Gastrocnemius medialis (tissue), 4 donors: Measurements from ENCODE around the gene HES5.

ENCODE experiments used
- POLR2A ChIP-seq, 2 donors: fragments of 450-650 bp; IDR thresholded peaks; one replicate each; pipeline ENCODE4 v1.6.1; 2017; ENCODE audit warnings: antibody characterized with exemption in 2 of 2, mild to moderate bottlenecking in 2 of 2, moderate library complexity in 2 of 2
- TF ChIP-seq, protein P1 (sequence below), 5 experiments: fragments of 450-650 bp in 3 of 5; fragments of 200-600 bp in 2 of 5; sonication (generic) in 2 of 5; IDR thresholded peaks in 4 of 5; conservative IDR thresholded peaks in 1 of 5; 1 replicate in 4 of 5; 2 replicates in 1 of 5; pipeline ENCODE4 v1.5.1; 2016 to 2019; ENCODE audit warnings: antibody characterized with exemption in 5 of 5, mild to moderate bottlenecking in 3 of 5, moderate library complexity in 3 of 5

DNA sequence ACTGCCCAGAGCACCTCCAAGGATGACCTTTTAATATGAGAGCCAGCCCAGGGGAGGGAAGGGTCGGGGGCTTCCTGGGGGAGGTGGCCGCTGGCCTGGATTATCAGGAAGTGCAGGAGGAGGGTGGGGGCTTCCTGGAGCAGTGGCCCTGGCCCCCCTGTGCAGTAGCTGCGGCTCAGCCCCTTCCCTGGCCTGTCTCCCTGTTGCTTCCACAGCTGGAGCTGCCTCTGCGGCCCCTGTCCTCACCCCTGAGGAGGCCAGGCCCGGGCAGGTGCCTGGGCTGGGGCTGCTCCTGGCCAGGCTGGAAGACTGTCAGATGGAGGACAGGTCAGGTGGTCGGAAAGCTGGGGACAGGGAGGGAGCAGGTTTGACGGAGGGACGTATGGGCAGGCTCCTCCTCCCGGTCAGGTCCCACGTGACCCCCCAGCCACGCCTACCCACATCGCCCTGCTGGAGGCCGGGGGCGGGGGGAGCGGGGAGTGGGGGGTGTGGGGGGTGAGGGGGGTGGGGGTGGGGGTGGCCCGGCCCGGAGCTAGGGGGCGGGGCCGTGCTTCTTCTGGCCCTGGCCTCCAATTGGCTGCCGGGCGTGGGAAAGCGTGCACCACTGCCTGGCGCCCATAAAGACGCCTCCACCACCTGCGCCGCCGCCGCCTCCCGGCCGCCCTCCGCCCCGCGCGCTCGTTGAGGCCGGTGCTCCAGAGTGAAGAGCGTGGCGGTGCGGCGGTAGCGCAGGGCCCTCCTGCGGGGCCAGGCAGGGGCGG lies 15.9 kb upstream of the HES5 start:
- TF ChIP-seq, protein P1, sequence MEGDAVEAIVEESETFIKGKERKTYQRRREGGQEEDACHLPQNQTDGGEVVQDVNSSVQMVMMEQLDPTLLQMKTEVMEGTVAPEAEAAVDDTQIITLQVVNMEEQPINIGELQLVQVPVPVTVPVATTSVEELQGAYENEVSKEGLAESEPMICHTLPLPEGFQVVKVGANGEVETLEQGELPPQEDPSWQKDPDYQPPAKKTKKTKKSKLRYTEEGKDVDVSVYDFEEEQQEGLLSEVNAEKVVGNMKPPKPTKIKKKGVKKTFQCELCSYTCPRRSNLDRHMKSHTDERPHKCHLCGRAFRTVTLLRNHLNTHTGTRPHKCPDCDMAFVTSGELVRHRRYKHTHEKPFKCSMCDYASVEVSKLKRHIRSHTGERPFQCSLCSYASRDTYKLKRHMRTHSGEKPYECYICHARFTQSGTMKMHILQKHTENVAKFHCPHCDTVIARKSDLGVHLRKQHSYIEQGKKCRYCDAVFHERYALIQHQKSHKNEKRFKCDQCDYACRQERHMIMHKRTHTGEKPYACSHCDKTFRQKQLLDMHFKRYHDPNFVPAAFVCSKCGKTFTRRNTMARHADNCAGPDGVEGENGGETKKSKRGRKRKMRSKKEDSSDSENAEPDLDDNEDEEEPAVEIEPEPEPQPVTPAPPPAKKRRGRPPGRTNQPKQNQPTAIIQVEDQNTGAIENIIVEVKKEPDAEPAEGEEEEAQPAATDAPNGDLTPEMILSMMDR (IDR thresholded peaks at IDR 0.05 in 4 of 5, conservative IDR thresholded peaks at IDR 0.05 in 1 of 5), result no peak
- peak in 1 of 2 donors; percentile 13 for TF ChIP-seq POLR2A (IDR thresholded peaks at IDR 0.05)
